ENCODE measurements around the gene UST. TPM values are rescaled to one million over a fixed set of nuclear protein-coding genes. Genes with fewer than 3 reads are reported as not detected.

UST gene
- total RNA-seq, 2 experiments from 2014 or later = 1.9 to 3.7 TPM

DNA sequence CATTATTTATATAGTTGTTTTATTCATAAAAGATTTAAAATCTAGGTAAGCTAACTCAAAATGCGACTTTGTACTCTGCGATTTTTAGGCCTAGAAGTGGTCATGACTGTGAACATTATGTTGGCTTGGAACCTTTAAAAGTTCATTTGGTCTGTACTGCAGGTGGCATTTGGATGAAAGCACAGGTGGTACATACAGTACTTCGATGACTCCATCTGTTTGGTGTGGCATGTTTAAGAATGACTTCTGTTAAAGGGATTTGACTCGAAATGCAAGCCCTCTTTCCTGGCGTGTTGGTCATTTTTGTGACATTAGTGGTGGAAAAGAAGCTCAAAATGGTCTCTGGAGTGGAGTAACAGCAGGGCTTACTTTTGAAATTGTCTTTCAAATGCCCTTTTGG is 118.1 kb downstream of the UST start:
- H3K36me3 Mint-ChIP-seq (ENCODE audit: low read depth) = peaks cover 4% of the 10 kb centered on the region
- H3K27ac Mint-ChIP-seq = no peak overlapping the region
- H3K9me3 Mint-ChIP-seq = no peaks in the 10 kb centered on the region
- Histone ChIP-seq H3K4me1 (ENCODE audit: insufficient read depth, low read length) (peaks cover 3% of the 10 kb centered on the region), H3K36me3 (ENCODE audit: insufficient read depth, low read length) (no peaks in the 10 kb centered on the region), H3K27me3 (ENCODE audit: control insufficient read depth in 1 of 2, insufficient read depth in 2 of 2, low read length in 2 of 2) (no peaks in the 10 kb centered on the region), H3K9me3 (ENCODE audit: control insufficient read depth in 1 of 2, insufficient read depth in 1 of 2, low read length in 2 of 2) (no peaks in the 10 kb centered on the region), H3K27ac (ENCODE audit: low read depth in 1 of 2, low read length in 2 of 2) (no peak overlapping the region), H3K4me3 (ENCODE audit: low read length) (no peak overlapping the region)
- POLR2A ChIA-PET = no interaction called here
- DNase-seq (no peak), ATAC-seq (ENCODE audit: poor library complexity) (no peak)
- no peaks in the 10 kb centered on the region for H3K27me3 Mint-ChIP-seq
- intact Hi-C loops (cut with DNase I, micrococcal nuclease) = no loop called here
- no peak overlapping the region for H3K4me3 Mint-ChIP-seq
- H3K4me1 Mint-ChIP-seq (ENCODE audit: low read depth) = no peaks in the 10 kb centered on the region
- TF ChIP-seq, protein P1, sequence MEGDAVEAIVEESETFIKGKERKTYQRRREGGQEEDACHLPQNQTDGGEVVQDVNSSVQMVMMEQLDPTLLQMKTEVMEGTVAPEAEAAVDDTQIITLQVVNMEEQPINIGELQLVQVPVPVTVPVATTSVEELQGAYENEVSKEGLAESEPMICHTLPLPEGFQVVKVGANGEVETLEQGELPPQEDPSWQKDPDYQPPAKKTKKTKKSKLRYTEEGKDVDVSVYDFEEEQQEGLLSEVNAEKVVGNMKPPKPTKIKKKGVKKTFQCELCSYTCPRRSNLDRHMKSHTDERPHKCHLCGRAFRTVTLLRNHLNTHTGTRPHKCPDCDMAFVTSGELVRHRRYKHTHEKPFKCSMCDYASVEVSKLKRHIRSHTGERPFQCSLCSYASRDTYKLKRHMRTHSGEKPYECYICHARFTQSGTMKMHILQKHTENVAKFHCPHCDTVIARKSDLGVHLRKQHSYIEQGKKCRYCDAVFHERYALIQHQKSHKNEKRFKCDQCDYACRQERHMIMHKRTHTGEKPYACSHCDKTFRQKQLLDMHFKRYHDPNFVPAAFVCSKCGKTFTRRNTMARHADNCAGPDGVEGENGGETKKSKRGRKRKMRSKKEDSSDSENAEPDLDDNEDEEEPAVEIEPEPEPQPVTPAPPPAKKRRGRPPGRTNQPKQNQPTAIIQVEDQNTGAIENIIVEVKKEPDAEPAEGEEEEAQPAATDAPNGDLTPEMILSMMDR (IDR thresholded peaks at IDR 0.05) = no peak
- CTCF ChIA-PET = interaction anchor here (1.2 kb wide), 1 partner anchor 9 kb away, joined by 4 read pairs; no protein-coding TSS in a partner anchor

DNA sequence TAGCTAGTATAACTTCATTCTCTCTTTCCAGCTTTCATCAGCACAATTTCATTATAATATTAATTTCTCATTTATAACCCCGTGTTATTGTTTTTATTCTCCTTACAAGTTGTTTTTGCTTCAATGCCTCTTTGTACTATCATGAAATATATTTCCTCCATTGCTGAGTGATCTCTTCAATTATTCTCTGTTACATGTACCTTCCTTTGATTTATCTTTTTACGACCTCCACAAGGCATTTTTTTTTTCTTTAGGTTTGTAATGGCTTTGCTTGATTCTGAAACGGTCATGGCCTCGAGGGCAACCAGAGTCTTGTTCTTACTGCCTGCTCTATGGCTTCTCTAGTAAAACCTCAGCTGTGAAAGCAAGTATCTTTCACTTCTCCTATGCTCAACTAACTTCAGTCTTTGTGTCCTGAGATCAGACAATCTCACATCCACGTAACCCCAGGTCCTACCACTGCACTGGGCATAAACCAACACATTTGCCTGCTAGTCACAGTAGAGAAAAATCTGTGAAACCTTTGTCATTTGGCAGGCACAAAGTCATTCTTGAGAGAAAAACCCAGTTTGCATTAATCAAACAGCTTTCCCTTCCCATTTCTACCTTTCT is 119.9 kb downstream of the UST start:
- Histone ChIP-seq H3K36me3 (ENCODE audit: insufficient read depth, low read length) (no peaks in the 10 kb centered on the region), H3K27me3 (ENCODE audit: control insufficient read depth in 1 of 2, insufficient read depth in 2 of 2, low read length in 2 of 2) (no peaks in the 10 kb centered on the region), H3K4me3 (ENCODE audit: low read length) (no peak overlapping the region), H3K4me1 (ENCODE audit: insufficient read depth, low read length) (peaks cover 3% of the 10 kb centered on the region), H3K27ac (ENCODE audit: low read depth in 1 of 2, low read length in 2 of 2) (no peak overlapping the region), H3K9me3 (ENCODE audit: control insufficient read depth in 1 of 2, insufficient read depth in 1 of 2, low read length in 2 of 2) (no peaks in the 10 kb centered on the region)
- CTCF ChIA-PET = interaction anchor here (0.6 kb wide), 1 partner anchor 75 kb away, joined by 3 read pairs; no protein-coding TSS in a partner anchor
- no peaks in the 10 kb centered on the region for H3K27me3 Mint-ChIP-seq
- no peaks in the 10 kb centered on the region for H3K36me3 Mint-ChIP-seq (ENCODE audit: low read depth)
- no peak overlapping the region for H3K27ac Mint-ChIP-seq
- intact Hi-C loops (cut with DNase I, micrococcal nuclease) = no loop called here
- DNase-seq (no peak), ATAC-seq (ENCODE audit: poor library complexity) (no peak)
- H3K9me3 Mint-ChIP-seq = no peaks in the 10 kb centered on the region
- POLR2A ChIA-PET = no interaction called here
- TF ChIP-seq, protein P1 (IDR thresholded peaks at IDR 0.05) = no peak
- no peaks in the 10 kb centered on the region for H3K4me1 Mint-ChIP-seq (ENCODE audit: low read depth)
- H3K4me3 Mint-ChIP-seq = no peak overlapping the region

DNA sequence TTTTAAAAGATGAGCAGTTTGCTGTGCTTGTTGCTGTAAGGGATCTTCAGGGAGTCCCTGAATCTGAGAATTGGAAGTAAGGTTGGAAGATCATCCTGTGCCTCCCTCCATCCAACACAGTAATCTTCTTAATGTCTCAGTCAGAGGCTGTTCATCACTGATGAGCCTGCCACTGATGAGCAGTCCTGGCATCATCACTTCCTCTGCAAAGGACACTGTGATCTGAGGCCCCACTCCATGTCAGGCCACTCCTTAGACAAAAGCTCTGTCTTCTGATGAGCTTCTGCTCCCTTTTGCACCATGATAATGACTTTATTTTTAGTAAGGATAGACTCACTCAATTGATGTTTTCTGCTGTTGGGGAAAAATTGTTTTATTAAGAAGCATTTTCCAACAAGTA is 121.0 kb downstream of the UST start:
- Mint-ChIP-seq H3K27ac (no peak overlapping the region), H3K36me3 (ENCODE audit: low read depth) (no peaks in the 10 kb centered on the region), H3K4me1 (ENCODE audit: low read depth) (no peaks in the 10 kb centered on the region), H3K27me3 (no peaks in the 10 kb centered on the region), H3K9me3 (no peaks in the 10 kb centered on the region), H3K4me3 (no peak overlapping the region)
- no peak for ATAC-seq (ENCODE audit: poor library complexity)
- Histone ChIP-seq H3K27ac (ENCODE audit: low read depth in 1 of 2, low read length in 2 of 2) (no peak overlapping the region), H3K27me3 (ENCODE audit: control insufficient read depth in 1 of 2, insufficient read depth in 2 of 2, low read length in 2 of 2) (no peaks in the 10 kb centered on the region), H3K36me3 (ENCODE audit: insufficient read depth, low read length) (no peaks in the 10 kb centered on the region), H3K9me3 (ENCODE audit: control insufficient read depth in 1 of 2, insufficient read depth in 1 of 2, low read length in 2 of 2) (no peaks in the 10 kb centered on the region), H3K4me1 (ENCODE audit: insufficient read depth, low read length) (peaks cover 3% of the 10 kb centered on the region), H3K4me3 (ENCODE audit: low read length) (no peak overlapping the region)
- ChIA-PET CTCF (no interaction called here), POLR2A (no interaction called here)
- intact Hi-C loops (cut with DNase I, micrococcal nuclease) = no loop called here
- no peak for DNase-seq
- TF ChIP-seq, protein P1 (IDR thresholded peaks at IDR 0.05) = no peak

Measured in CD4-positive, alpha-beta T cell (primary cell).